Activated CD8-positive, alpha-beta memory T cell treated with anti-CD3 and anti-CD28 coated beads, Interleukin-2, amount 50 U/mL, for 48 hours (primary cell): ENCODE measurements around the gene SLC49A3.

Experiments
- DNase-seq: peaks from one replicate; pipeline ENCODE4 v3.0.0-alpha.2; 2020

The SLC49A3 gene

GRCh38 chr4:664713-665231, 24.2 kb downstream of the SLC49A3 start:
- DNase-seq: no peak

DNA sequence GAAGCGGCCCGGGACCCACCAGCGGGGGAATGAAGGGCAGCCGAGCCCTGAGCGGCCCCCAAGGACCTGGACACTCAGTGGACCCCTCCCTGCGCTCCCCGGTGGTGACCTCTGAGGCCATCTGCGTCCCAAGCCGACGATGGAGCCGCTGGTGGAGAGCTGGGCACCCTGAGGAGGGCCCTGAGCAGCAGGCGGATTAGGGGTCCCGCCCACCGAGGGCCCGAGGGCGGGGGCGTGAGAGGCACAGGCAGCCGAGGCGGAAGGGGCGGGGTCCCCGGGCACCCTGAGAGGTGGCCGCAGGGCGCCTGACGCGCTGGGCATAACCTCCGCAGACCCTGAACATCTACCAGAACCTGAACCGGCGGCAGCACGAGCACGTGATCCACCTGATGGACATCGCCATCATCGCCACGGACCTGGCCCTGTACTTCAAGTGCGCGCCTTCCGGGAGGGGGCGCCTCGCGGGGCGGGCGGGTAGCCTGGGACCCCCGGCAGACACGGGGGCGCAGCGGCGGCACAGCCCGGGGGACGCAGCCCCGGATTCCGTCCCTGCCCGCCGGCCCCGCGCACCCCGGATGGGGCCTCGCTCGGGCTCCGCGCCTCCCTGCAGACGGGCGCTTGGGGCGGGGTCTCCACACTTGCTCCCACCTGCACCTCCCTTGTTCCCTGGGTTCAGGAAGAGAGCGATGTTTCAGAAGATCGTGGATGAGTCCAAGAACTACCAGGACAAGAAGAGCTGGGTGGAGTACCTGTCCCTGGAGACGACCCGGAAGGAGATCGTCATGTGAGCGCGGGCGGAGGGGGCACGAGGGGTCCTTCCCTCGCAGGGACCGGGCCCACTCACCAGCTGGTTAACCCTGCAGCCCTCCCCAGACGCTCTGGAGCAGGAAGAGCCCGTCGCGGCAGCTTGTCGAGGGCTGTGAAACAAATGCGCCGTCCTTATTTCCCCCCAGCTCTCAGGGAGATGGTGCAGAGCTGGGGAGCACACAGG, 25.2 kb downstream of the SLC49A3 start:
- DNase-seq: peak; percentile 87

- DNase-seq: no peak
Observed at GRCh38 chr4:663046-663437, 25.9 kb downstream of the SLC49A3 start.

DNA sequence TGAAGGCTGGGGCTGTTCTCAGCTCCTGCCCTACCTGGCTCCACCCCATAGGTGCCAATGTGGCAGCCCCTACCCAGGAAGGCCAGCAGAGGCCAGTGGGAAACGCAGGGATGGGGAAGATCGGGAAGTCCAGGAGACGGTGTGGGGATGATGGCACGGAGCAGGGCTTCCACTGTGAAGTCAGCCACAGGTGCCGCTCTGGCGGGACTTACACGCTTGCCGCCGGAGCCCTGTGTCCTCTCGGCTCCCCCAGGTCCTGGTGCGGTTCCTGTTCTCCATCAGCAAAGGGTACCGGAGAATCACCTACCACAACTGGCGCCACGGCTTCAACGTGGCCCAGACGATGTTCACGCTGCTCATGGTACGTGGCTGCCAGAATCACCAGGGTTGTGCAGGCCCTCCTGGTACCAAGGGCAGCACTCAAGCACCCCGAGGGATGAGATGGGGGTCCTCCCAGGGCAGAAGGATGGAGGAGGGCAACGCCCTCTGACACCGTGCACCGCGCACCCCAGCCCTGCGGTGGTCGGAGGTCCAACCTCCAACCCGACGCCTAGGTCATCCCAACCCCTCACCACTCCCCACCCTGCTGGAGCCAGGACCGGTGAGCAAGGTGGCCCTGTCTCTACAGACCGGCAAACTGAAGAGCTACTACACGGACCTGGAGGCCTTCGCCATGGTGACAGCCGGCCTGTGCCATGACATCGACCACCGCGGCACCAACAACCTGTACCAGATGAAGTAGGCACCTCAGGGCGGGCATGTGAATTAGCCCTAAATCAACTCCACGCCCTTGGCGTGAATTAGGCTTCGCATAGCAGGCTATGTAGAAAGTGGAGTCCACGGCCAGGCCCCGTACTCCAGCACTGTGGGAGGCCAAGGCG, 26.8 kb downstream of the SLC49A3 start:
- DNase-seq: no peak

GRCh38 chr4:661231-661630, 27.7 kb downstream of the SLC49A3 start:
- no peak for DNase-seq

GRCh38 chr4:660401-660800, 28.6 kb downstream of the SLC49A3 start:
- no peak for DNase-seq

GRCh38 chr4:659851-660250, 29.1 kb downstream of the SLC49A3 start:
- no peak for DNase-seq

DNA sequence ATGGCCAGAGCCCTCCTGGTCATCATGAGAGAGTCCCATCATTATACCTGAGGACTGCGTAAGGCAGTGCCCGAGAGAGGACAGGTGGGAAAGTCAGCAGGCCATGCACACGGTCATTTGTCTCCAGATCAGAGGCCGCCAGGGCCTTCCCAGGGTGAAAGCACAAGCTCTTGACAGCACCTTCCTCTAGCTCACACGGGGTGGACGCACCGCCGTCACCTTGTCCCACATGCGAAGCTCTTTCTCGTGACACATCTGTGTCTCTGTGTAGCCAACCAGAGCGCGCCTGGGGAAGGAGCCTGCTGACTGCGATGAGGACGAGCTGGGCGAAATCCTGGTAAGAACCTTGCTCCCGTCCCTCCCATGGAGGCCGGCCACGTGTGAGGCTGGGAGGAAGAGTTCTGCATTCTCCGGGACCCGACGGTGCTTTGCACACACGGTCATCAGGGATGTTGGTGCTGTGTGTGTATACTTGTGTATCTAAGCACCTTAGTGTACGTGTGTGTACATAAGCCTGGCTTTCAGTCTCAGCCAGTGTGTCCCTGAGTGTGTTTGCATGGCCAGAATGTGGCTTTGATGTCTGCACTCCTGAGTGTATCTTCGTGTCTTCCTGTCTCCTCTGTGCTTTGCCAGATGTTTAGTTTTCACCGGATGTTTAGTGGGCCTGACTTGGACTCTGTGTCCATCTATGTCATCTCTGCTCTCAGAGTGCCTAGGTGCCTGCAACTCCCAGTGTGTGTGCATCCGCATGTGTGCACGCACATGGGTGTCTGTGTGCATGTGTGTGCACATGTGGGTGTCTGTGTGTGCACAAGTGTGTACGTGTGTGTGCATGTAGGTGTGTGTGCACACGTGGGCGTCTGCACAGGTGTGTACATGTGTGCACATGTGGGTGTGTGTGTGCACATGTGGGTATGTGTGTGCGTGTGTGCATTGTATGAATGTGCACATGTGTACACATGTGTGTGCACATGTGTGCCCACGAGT, 30.0 kb downstream of the SLC49A3 start:
- DNase-seq: no peak

DNA sequence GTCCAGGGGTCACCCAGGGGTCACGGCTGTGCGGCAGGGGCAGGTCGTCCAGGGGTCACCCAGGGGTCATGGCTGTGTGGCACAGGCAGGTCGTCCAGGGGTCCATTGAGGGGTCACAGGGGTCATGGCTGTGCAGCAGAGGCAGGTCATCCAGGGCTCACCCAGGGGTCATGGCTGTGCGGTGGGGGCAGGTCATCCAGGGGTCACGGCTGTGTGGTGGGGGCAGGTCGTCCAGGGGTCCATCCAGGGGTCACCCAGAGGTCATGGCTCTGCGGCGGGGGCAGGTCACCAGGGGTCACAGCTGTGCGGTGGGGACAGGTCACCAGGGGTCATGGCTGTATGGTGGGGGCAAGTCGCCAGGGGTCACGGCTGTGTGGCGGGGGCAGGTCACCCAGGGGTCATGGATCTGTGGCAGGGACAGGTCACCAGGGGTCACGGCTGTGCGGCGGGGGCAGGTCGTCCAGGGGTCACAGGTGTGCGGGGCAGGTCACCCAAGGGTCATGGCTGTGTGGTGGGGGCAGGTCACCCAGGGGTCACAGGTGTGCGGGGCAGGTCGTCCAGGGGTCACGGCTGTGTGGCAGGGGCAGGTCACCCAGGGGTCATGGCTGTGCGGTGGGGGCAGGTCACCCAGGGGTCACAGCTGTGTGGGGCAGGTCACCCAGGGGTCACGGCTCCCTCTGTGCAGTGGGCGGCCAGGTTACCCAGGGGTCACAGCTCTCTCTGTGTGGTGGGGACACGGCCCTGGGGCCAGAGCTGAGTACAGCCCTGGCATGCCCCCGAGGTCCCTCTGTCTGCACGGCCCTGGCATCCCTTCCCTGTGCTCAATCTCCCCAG, 30.9 kb downstream of the SLC49A3 start:
- DNase-seq: no peak

- DNase-seq: no peak
Observed at GRCh38 chr4:657338-657833, 31.6 kb downstream of the SLC49A3 start.

DNA sequence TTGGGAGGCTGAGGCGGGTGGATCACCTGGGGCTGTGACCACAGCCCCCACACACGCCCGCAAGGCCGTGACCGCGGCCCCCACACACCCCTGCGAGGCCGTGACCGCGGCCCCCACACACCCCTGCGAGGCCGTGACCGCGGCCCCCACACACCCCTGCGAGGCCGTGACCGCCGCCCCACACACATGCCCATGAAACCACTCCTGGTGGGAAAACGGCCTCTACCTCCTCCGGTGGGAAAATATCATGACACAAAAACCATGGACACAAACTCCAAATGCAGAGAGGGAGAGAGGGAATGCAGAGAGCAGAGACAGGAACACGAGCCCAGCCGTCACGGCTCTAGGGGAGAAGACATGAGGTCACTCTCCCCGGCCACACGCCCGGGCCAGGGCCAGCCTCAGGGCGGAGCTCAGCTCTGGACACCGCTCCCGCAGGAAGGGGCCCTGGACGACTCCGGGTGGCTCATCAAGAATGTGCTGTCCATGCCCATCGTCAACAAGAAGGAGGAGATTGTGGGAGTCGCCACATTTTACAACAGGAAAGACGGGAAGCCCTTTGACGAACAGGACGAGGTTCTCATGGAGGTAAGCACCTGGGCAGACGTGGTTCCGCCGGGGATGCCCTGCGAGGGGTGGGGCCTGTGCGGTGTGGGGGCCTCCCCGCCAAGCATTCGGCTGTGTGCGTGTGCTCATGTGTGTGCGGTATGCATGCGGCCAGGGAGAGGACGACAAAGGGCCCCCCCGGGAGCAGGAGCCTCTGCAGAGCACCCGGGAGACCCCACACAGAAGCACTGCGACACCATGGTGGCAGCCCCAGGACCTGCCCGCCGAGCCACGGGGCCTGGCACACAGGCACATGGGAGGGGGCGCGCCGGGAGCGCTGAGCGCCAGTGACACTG, 32.3 kb downstream of the SLC49A3 start:
- no peak for DNase-seq

- no peak for DNase-seq
Observed at GRCh38 chr4:655464-656151, 33.3 kb downstream of the SLC49A3 start.

DNA sequence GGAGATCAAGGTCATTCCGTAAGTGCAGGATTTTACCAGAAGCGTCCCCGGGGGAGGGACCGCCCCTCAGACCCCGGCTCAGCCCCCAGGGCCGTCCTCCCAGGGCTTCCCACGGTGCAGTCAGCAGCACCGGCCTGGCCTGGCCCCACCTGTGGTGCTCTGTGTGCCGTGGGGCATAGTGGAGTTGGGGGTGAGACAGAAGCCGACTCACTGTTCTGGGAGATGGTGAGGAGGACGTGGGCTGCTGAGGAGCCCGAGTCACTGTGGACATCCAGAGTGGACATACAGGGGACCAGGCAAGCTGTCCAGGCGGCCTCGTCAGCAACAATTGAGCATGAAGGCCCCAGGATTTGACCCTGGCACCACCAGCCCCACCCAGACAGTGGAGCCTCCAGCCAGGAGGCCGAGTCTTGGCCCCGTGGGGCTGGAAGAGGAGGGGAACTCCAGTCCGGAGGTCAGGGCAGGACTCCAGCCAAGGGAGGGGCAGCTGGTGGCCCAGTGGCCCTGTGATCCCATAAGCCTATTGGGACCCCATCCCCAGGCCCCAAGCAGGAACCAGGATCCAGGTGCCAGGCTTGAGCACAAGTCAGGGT, 34.0 kb downstream of the SLC49A3 start:
- DNase-seq: no peak

DNA sequence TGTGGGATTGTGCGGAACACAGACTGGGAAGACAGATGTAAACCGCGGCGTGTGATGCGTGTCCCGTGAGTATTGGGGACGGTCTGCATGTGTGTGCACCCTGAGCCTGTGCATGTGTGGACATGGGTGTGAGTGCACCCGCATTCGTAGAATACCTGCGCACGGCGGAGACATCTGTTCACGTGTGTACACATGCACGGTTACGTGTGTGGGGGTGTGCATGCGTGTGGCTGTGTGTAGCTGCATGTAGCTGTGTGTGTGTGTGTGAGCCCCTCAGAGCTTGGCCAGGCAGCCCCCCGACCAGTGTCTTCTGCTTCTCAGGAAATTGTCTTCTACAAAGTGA, 34.5 kb downstream of the SLC49A3 start:
- DNase-seq: no peak

- no peak for DNase-seq
Observed at GRCh38 chr4:653831-654502, 35.0 kb downstream of the SLC49A3 start.

GRCh38 chr4:653080-653821, 35.7 kb downstream of the SLC49A3 start:
- DNase-seq: no peak

DNA sequence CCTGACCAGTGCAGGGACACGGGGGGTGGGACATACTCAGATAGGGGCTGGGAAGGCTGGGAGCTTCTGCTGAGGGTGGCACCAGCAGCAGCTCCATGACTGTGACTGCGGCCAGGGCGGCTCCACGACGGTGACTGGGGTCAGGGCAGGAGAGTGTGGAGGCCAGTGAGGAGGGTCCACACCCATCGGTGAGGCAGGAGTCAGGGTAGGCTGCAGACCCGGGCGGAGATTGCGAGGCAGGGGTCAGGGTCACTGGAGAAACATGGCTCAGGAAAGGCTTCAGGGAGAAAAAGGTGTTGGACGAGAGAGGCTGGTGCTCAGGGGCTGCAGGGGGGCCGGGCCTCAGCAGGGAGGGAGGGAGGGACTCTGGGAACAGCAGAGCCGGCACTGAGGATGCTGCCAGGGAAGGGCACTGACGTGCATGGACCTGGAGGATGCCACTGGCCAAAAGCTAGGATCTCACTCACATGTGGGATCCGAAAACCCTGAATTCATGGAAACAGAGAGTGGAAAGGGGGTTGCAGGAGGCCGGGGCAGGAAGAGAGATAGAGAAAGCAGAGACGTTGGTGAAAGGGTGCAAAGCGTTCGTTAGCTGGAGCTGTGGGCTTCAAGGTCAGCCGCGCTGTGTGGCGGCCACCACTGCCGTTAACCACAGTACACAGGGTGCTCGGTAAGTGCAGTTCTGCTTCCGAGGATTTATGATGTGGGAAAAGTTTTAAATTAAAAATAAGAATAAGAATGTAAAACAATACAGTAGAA, 36.9 kb downstream of the SLC49A3 start:
- no peak for DNase-seq
